HG03108 (cell line): ENCODE measurements around the gene ZBTB44.

Experiments used
- ATAC-seq: cut with Tn5 transposase; IDR thresholded peaks from one replicate; pipeline ENCODE4 v1.9.1; 2021; ENCODE audit warnings: moderate library complexity; ENCODE audit not compliant: unreplicated experiment

Gene ZBTB44

DNA sequence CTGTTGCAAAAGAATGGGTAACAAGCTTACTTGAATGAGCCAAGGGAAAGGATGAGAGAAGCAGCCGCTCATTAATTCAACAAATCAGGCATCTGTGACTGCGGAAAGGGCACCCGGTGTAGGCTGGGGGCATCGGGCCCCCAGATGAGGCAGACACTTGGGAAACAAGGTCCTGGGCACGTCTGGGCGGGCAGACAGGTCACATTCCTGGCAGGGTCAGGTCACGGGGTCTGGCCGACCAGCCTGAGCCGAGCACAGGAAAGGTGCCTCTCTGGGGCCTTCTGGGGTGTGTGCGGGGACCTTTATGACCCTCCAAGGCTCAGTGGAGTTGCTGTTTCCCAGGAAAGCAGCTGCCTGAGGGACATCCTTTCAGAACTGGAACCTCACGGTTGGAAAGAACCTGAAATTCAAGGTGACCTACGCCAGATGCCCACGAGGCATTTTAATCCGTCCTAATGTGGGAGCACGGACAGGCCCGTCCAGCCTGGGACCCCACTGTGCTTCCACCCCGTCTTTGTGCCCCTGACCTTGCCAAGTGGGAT, 98.1 kb downstream of the ZBTB44 start:
- no peak for ATAC-seq

DNA sequence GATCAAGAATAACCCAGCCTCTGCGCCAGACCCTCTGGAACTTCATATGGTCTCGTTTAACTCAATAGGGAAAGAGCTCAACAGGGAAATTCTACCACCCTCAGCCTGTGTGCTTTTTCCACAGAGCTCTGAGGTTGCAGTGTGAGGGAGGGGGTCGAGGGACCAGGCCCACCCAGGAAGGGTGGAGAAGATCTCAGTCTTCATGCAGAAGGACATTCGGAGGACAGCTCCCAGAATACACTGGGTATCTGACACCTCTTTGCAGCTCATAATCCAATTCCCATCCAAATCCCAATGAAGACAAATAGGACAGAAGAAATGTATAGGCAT, 98.5 kb downstream of the ZBTB44 start:
- no peak for ATAC-seq

DNA sequence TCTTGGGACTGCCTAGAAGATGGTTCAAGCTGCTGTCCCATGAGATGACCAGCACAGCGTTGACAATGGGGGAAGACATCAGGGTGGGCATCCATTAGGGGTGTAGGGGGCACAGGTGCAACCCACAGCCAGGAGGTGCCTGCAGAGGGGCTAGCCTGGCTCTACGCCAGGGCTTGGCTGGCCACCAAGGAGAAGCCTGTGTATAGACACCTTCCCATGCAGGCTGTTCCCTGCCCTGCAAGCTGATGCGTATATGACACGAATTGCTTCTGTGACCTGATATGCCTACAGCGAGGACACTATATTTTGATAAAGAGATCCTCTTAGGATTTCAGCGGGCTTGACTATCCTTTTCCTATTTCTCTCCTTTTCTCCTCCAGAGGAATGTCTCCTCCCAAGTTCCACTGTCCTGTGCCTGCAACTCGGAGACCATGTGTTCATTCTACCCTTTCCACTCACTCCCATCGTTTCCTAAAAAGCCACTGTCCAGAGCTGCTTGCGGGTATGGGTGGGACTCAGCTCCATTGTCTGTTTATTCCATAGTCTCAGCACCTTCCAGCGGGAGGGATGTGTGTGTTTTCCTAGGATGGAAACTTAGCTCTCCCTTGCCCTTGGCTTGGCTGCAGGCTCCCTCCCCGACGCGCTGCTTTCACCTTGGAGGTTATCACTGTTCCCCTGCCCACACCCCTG, 99.0 kb downstream of the ZBTB44 start:
- no peak for ATAC-seq

DNA sequence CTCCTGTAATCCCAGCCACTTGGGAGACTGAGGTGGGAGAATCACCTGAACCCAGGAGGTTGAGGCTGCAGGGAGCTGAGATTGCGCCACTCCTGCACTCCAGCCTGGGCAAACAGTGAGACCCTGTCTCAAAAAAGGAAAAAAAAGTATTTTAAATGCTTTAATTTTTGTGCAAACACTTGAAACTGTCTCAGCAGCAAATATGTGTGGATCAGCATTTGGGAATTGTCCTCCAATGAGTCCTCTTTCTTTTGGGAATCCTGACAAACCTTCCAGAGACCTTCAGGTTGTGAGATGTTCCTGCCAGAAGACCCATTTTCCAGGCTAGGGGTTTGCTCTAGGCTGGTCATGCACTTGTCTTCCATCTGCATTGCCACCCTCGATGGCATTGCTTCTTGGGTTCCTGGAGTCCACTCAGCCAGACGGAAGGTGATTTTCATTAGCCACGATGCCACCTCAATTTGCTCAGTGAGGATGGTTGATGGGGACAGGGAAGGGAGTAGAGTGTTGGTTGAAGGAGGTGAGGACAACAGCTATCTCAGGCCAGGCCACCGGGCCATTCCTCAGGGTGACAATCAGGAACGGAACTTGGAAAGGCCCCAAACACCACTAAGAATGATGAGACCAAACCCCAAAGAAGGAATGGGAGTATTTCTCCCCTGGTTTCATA, 99.7 kb downstream of the ZBTB44 start:
- no peak for ATAC-seq

DNA sequence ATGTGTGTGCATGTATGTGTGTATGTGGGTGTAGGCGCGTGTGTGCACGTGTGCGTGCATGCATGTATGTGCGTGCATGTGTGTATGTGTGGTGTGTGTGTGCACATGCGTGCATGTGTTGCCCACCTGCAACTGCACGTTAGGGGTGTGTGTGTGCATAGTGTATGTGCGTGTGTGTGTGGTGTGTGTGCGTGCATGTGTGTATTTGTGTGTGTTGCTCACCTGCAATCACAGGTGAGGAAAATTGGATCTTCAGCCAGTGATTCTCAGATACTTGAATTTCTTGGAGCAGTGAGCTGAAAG, 100.8 kb downstream of the ZBTB44 start:
- ATAC-seq, result no peak

DNA sequence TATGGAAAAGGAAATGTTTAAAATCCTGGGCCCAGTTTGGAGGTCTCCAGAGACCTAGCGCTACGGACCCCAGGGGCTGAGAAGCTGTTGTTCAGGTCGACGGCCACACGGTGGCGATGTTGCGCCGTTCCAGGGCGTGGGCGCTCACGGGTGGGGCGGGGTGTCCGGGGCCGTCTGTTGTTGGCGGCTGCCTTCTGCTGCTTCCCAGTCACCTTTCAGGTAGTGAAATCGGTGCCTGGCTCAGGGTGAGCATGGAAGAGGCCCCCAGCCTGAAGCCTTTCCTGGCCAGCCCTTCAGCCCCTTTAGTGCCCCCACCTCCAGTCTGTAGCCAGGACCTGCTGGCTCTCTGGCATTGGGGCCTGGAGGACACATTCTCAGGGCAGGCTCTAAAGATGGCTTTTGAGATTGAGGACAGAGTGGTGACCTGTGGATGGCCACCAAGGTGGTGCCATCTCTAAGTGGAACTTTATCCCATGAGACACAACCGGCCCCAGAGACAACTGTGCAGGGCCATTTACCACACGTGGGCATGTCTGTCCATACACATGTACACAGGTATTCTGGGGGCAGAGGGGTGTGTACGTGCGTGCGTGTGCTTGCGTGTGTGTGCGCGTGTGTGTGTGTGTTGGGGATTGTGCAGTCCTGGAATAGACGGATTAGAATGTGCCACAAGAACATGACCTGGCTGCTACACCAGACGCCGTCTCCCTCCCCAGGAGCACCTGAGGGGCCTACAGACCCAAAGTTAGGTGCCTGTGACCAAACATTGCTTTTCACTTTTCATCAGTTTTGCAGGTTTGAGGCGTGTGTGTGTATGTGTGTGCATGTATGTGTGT, 101.4 kb downstream of the ZBTB44 start:
- ATAC-seq, result peak; percentile 81

DNA sequence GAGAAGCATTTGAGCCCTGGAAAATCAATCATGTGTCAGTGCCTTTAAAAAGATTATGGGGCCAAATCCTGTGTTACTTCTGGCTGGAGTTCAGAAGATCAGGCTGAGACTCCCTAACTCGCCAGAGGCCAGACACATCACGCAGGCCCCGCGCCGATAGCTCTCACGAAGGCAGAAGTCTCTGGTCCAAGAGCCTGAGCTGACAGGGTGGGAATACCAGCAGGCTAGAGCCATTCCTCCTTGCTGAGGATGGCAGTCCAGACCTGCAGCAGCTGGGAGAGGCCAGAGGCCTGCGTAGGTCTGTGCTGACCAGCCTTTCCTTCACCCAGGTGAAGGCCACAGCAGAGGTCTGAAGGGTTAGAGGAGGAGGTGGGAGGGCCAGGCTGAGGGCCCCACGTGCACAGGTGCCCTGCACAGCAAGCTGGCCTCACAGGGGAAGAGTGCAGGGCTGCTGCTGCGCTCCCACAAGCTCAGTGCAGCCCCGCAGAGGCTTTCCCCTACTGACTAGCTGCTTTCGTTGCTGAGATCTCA, 102.2 kb downstream of the ZBTB44 start:
- ATAC-seq, result no peak

DNA sequence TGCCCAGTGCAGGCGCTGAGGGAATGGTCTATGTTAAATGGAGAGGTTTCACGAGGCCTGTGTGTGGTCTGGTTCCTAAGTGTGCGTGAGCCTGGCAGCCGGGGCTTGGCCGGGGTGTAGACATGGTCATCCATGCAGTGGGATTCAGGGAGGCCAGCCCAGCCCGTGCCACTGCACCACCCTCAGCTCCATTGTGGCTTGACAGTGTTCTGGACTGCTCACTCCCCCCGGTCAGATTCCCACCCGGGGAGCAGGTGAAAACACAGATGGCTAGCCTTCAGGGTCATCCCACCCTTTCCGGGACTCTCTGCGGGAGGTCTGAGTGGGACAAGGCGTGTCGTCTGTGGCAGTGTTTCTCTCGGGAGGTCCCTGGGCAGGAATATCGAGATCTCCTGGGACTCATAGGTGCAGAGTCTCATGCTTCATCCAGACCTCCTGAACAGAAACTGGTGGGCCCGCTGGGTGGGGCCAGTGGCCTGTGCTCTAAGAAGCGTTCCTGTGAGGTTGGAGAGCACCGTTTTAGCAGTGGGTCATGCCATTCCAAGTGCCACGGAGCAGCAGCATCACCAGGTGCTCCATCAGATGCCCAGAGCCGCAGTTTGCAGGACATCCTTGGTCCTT, 102.8 kb downstream of the ZBTB44 start:
- ATAC-seq, result no peak

DNA sequence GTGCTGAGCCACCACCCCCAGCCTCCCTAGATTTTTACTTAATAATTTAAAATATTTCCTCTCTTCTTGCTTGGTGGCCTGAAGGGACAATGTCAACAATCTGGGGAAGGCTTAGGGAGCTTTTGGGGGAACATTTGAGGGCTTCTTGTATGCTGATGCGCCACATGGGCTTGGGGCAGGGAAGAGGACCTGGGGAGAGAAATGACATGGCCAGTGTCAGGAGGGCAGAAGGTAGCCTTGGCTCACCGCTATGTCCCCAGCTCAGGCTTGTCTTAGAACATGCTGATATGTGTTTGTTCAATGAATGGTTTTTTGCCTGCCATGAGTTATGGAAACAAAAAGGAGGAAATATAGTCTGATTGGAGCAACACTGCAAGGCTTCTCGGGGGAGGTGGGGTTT, 103.6 kb downstream of the ZBTB44 start:
- ATAC-seq, result no peak

DNA sequence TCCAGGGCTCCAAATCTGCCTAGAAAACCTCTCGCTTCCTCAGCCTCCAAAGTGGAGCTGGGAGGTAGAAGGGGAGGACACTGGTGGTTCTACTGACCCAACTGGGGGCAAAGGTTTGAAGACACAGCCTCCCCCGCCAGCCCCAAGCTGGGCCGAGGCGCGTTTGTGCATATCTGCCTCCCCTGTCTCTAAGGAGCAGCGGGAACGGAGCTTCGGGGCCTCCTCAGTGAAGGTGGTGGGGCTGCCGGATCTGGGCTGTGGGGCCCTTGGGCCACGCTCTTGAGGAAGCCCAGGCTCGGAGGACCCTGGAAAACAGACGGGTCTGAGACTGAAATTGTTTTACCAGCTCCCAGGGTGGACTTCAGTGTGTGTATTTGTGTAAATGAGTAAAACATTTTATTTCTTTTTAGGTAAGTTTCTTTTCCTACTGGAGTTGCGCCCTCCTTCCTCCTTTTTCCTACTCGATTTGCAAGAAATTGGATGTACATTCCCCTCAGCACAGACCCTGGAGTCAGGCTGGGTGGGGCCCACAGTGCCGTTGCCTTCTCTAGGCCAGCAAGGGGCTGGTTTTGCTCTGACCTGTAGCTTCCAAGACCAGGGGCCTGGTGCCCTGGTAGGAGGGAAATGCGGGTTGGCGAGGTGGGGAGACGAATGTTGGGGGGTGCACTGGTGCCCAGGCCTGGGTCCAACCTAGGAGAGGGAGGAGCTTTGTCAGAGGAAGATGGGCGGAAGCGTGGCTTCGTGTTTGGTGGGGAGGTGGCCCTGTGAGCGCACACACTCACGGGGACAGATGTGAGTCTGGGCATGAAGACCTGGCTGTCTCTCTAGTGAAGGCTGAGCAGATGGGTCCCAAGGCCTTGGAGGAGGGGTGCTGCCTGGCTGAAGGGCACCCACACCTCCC, 104.5 kb downstream of the ZBTB44 start:
- ATAC-seq, result no peak

DNA sequence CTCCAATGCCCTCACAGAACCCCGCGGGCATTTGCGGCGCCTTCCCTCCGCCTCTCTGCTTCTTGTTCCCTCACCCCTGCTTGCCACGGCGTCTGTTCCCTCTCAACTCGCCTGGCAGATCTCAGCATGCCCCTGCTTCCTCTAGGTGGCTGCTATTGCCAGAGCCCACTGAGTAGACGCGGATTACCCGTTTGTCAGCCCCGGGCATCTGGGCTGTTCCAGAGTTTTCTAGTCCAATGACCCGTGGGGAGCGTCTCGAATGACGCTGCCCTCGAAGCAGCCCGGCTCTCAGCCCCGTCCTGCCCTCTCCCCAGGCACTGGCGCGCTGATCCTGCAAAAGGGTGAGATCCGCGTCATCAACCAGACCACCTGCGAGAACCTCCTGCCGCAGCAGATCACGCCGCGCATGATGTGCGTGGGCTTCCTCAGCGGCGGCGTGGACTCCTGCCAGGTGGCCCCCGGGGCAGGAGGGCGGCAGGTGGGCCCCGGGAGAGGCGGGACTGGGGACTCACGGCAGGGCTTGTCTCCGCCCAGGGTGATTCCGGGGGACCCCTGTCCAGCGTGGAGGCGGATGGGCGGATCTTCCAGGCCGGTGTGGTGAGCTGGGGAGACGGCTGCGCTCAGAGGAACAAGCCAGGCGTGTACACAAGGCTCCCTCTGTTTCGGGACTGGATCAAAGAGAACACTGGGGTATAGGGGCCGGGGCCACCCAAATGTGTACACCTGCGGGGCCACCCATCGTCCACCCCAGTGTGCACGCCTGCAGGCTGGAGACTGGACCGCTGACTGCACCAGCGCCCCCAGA, 105.4 kb downstream of the ZBTB44 start:
- ATAC-seq, result no peak

DNA sequence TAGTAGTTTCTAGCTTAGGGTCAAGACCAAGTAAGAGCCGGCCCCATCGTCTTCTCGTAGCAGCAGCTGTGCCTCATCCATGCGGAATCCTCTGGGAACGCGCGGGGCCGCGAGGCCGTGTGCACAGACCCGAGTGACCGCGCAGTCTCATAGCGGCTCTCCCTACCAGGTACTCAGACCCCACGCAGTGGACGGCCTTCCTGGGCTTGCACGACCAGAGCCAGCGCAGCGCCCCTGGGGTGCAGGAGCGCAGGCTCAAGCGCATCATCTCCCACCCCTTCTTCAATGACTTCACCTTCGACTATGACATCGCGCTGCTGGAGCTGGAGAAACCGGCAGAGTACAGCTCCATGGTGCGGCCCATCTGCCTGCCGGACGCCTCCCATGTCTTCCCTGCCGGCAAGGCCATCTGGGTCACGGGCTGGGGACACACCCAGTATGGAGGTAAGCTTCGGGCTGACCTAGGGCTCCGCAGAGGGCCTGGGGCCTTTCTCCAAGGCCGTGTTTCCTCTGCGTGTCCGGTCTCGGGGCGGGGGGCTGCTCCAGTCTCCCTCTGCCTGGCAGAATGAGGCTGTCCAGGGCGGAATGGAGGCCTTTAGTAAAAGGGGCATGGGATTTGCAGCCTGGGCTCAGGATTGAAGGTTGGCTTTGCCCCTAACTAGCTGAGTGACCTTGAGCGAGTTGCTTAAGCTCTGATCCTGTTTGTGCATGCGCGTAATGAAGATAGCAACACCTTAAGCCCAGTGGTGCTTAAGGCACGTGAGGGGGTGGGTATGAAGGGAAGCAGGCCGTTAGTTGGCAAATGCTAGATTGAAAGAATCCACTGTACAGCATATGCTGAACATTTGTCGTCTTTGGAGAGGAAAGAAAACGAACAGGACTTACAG, 106.2 kb downstream of the ZBTB44 start:
- ATAC-seq, result no peak

DNA sequence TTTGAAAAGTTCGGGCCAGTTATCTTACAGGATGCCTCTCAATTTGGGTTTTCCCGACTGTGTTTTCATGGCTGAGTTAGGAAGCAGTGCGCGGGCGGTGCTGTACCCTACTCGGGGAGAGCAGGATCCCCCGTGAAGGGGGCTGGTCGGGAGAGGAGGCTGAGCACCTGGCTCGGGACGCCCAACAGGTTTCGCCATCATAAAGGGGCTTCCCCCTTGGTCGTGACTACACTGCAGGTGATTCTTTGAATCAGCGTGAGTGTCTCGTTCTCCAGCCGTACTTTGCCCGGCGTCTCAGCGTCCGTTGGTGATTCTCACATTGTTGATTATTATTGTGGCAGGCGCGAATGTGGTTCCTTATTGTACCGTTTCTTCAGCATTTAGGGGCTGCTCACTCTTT, 108.6 kb downstream of the ZBTB44 start:
- no peak for ATAC-seq

DNA sequence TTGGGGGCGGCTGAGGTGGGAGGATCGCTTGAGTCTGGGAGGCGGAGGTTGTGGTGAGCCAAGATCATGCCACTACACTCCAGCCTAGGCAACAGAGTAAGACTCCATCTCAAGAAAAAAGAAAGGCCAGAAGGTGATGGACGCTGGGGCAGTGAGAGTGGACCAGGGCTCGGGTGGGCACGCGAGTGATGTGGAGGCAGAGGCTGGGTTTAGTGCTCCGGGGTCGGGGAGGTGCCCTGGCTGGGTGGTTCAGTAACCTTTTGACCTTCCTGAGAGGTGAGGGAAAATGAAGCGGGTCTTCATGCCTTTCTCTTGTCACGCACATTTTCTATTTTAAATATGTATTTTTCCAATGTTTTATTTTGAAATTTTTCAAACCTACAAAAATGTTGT, 110.0 kb downstream of the ZBTB44 start:
- no peak for ATAC-seq

DNA sequence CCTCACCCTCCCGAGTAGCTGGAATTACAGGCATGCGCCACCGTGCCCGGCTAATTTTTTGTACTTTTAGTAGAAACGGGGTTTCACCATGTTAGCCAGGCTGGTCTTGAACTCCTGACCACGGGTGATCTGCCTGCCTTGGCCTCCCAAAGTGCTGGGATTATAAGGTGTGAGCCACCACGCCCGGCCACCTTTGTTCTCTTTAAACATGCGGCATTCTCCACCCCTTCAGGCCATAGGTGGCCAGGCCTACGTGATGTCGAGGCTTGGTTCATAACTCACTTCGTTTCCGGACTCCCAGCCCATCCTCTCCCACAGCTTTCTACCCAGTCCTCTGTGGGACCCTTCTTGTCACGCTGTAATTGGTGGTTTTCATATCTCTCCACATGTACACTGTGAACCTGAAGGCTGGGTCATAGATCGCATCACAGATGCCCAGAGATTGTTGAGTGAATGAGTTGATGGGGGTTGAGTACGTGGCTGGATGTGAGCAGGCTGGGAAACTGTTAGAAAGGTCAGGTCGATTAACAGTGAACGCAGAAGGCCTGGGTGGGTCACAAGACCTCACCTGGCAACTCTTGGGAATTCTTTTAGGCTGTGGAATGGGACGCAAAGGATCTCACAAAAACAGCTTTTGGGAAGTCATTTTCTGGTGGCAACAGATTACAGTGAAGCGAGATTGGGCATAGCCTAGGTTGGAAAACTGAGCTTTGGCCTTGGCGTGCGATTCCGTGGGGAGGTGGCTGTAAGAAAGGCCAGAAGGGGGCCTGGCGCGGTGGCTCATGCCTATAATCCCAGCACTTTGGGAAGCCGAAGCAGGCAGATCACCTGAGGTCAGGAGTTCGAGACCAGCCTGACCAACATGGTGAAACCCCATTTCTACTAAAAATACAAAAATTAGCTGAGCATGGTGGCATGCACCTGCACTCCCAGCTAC, 110.7 kb downstream of the ZBTB44 start:
- no peak for ATAC-seq

DNA sequence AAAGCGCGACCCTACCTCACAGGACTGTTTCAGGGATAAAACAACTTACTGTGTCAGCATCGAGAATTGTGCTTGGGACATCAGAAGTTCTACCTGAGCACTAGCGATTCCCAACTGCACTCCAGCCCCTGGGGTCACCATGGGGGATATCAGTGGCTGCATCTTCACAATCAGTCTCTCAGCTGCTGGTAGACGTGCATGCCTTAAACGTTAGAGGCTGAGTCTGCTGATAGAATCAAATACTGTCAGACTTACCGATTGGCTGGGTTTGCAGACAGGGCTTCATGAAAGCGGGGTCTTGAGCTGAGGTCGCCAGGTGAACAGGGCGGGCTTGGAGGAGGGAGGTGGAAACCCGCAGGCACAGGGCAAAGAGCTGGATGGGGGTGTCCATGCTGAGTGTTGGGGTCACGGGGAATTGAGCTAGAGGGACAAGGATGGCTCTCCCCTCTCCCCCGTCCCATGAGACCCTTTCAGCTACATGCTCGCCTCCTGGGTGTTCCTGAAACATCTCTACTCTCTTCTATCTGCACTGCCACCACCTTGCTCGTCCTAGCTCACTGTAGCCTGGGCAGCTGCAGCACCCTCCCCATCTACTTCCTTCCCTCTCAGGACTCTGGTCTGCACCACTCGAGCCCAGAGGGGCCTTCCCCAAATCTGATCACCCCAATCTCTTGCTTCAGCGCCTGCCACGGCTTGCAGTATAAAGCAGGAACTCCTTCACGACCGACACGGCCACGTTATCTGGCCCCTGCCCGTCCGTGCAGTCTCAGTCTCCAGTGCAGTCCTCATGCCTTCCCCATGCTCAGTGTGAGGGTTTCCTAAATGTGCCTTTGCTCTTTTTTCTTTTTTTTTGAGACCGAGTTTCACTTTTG, 111.7 kb downstream of the ZBTB44 start:
- ATAC-seq, result no peak
